NAMALWA (cell line): ENCODE results near the gene HIKESHI.
A peak's percentile ranks its signal among the peaks of the same experiment; 100 is the strongest.
"Not testable (repeated sequence)": the region's sequence is repeated elsewhere in the genome, so short reads cannot be mapped to it uniquely, and the experiment has no call there.

Experiments used
- DNase-seq: peaks from one replicate; pipeline ENCODE4 v3.0.0-alpha.2; 2015; ENCODE audit warnings: low spot score

Gene HIKESHI, protein sequence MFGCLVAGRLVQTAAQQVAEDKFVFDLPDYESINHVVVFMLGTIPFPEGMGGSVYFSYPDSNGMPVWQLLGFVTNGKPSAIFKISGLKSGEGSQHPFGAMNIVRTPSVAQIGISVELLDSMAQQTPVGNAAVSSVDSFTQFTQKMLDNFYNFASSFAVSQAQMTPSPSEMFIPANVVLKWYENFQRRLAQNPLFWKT

GRCh38 chr11:86302092-86302793 lies at the start of gene HIKESHI:
HIKESHI (plus strand) TSS chr11:86302240; CDS start chr11:86302449, 209 bp downstream.
- DNase-seq, result peak; percentile 90

- DNase-seq, result no peak
Observed at GRCh38 chr11:86255896-86256295, 46.1 kb upstream of the HIKESHI start.

DNA sequence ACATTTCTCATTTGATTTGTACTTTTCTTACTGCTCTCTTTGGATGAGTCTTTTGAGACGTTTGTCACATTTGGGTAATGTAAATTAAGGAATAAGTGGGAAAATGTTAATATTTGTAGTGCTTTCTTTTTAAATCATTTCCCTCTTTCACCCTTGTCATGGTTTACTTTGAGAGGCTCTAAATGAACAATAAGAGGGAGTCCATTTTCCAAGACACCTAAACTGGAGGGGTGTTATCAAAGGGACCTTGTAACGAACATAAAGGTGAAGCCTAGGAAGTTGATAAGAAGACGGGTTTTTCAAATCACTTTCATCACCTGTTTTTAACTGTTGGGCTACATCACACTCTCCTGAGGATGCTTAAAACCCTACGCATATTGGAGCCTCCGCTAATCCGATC lies 45.4 kb upstream of the HIKESHI start:
- DNase-seq, result no peak

DNA sequence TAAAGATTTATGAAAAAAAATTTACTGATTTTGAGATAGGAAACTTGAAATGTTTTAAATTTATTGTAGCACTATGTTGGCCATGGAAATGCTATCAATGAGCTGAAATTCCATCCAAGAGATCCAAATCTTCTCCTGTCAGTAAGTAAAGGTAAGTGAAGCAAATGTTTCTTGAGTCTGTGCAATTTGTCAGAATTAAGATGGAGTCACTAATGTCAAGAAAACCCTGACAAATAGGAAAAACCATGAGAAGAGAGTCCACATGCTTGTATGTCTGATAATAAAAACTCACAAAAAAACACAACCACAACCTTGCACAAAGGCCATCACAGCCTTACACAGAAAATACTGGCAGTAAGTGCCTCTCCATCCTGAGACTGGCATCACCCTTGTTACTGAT lies 44.6 kb upstream of the HIKESHI start:
- no peak for DNase-seq

DNA sequence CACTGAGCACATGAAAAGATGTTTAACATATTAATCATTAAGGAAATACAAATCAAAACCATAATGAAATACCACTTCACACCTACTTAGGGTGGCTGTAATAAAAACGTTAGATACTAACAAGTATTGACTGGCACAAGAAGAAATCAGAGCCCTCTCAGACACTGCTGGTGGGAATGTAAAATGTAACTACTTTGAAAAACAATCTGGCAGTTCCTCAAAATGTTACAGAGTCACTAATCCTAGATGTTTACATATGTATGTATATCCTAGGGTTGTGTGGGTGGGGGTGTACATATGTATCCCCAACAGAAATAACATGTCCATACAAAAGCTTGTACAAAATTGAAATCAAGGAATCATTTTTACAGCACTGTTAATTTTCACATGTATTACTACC lies 42.3 kb upstream of the HIKESHI start:
- DNase-seq, result no peak

GRCh38 chr11:86261328-86261727 lies 40.7 kb upstream of the HIKESHI start:
- no peak for DNase-seq

DNA sequence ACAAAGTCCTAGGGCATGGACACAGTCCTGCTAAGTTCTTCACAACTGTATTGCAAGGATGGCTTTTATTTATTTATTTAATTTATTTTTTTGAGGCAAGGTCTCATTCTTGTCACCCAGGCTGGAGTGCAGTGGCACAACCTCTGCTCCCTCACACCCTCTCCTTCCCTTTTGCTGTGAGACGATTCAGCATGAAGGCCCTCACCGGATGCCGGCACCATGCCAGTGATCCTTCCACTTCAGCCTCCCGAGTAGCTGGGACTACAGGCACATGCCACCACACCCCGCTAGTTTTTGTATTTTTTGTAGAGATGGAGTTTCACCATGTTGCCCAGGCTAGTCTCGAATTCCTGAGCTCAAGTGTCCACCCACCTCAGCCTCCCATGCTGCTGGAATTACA lies 39.7 kb upstream of the HIKESHI start:
- DNase-seq, result no peak

GRCh38 chr11:86264649-86265048 lies 37.4 kb upstream of the HIKESHI start:
- DNase-seq, result no peak

- DNase-seq, result no peak
Observed at GRCh38 chr11:86265194-86265593, 36.8 kb upstream of the HIKESHI start.

GRCh38 chr11:86269645-86270044 lies 32.4 kb upstream of the HIKESHI start:
- no peak for DNase-seq

- no peak for DNase-seq
Observed at GRCh38 chr11:86274503-86274902, 27.5 kb upstream of the HIKESHI start.

GRCh38 chr11:86274999-86275398 lies 27.0 kb upstream of the HIKESHI start:
- DNase-seq, result no peak

GRCh38 chr11:86275493-86276370 lies 26.3 kb upstream of the HIKESHI start:
- no peak for DNase-seq

GRCh38 chr11:86277741-86278140 lies 24.3 kb upstream of the HIKESHI start:
- DNase-seq, result no peak

DNA sequence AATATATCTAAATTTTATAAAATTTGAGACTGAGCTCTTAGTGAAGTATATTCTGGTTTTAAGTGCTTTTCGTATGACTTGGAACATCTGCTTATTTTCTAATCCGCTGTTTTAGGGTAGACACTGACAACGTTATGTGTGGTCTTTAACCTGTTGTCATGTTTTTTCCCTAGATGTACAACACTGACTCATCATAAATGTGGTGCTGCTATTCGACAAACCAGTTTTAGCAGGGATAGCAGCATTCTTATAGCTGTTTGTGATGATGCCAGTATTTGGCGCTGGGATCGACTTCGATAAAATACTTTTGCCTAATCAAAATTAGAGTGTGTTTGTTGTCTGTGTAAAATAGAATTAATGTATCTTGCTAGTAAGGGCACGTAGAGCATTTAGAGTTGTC lies 23.8 kb upstream of the HIKESHI start:
- DNase-seq, result no peak

GRCh38 chr11:86279747-86280146 lies 22.3 kb upstream of the HIKESHI start:
- DNase-seq, result no peak

DNA sequence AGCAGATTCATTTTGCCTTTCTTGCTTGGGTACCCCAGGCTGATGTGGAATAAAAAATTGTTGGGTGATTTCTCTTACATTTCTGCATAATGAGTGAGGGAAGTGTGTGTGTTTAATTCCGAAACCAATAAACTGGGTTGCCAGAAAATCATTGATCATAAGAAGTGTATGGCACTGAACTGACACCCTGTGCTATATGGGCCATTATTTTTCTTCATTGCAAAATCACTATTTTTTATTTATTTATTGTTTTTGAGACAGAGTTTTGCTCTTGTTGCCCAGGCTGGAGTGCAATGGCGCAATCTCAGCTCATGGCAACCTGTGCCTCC lies 14.6 kb upstream of the HIKESHI start:
- no peak for DNase-seq

DNA sequence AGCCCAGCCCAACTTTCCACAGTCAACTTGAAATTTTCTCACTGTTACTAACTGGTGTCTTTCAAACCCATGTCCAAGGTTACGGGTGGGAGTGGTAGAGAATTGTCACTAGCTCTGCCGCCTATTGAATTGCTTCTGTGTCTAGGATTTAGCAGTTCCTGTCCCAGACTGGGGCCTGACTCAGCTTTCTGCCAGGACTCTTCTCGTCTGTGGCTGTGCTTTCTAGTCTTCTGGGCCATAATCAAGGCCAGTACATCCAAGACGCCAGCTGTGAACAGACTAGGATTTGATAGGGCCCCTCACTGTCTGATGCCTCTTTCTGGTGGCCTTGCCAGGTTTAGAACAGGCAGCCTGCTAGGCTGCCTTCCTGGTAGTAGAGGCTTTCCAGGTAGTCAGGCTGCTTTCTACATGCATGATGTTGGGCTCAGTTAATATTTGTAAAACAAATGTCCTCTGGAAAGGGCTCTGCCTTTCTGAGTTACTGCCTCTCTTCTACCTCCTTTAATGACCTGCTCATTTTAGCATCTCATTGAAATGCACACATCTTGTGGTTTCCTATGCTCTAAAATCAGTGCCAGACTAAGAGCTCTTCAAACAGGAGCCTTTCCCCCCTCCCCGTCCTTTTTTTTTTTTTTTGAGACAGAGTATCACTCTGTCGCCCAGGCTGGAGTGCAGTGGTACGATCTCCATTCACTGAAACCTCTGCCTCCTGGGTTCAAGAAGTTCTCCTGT lies 13.1 kb upstream of the HIKESHI start:
- DNase-seq, result peak; percentile 28

GRCh38 chr11:86289508-86290280 lies 12.3 kb upstream of the HIKESHI start:
- DNase-seq, result not testable (repeated sequence)

- DNase-seq, result peak; percentile 83
Observed at GRCh38 chr11:86291466-86292262, 10.4 kb upstream of the HIKESHI start.
